Measurements from ENCODE around the gene NFE2L2.
"Not testable (repeated sequence)": the region's sequence is repeated elsewhere in the genome, so short reads cannot be mapped to it uniquely, and the experiment has no call there.

The NFE2L2 gene

GRCh38 chr2:177188482-177189469 is 75.8 kb downstream of the NFE2L2 start:
- Mint-ChIP-seq H3K9me3 (no peaks in the 10 kb centered on the region), H3K4me3 (no peak overlapping the region), H3K27ac (ENCODE audit: low read depth) (no peak overlapping the region), H3K4me1 (no peaks in the 10 kb centered on the region), H3K27me3 (no peaks in the 10 kb centered on the region), H3K36me3 (ENCODE audit: insufficient read depth) (no peaks in the 10 kb centered on the region)
- ATAC-seq (replicated peaks; ENCODE audit: extremely low read depth, poor library complexity, severe bottlenecking): no peak
- no peak for DNase-seq (ENCODE audit: low spot score in 2 of 2)

GRCh38 chr2:177187631-177188312 is 76.8 kb downstream of the NFE2L2 start:
- Mint-ChIP-seq H3K4me3 (no peak overlapping the region), H3K4me1 (no peaks in the 10 kb centered on the region), H3K27me3 (no peaks in the 10 kb centered on the region), H3K36me3 (ENCODE audit: insufficient read depth) (no peaks in the 10 kb centered on the region), H3K27ac (ENCODE audit: low read depth) (no peak overlapping the region), H3K9me3 (no peaks in the 10 kb centered on the region)
- no peak for ATAC-seq (replicated peaks; ENCODE audit: extremely low read depth, poor library complexity, severe bottlenecking)
- DNase-seq (ENCODE audit: low spot score in 2 of 2): no peak

- H3K9me3 Mint-ChIP-seq; H3K4me1 Mint-ChIP-seq; ATAC-seq (replicated peaks; ENCODE audit: extremely low read depth, poor library complexity, severe bottlenecking); H3K27me3 Mint-ChIP-seq; H3K27ac Mint-ChIP-seq (ENCODE audit: low read depth); DNase-seq (ENCODE audit: low spot score in 2 of 2); H3K36me3 Mint-ChIP-seq (ENCODE audit: insufficient read depth); H3K4me3 Mint-ChIP-seq: not testable (repeated sequence)
Observed at GRCh38 chr2:177186038-177186437, 78.5 kb downstream of the NFE2L2 start.

GRCh38 chr2:177184606-177185005 is 79.9 kb downstream of the NFE2L2 start:
- H3K9me3 Mint-ChIP-seq: no peaks in the 10 kb centered on the region
- no peak overlapping the region for H3K4me3 Mint-ChIP-seq

GRCh38 chr2:177183860-177184259 is 80.7 kb downstream of the NFE2L2 start:
- no peak for DNase-seq (ENCODE audit: low spot score in 2 of 2)
- Mint-ChIP-seq H3K9me3 (no peaks in the 10 kb centered on the region), H3K36me3 (ENCODE audit: insufficient read depth) (no peaks in the 10 kb centered on the region), H3K4me1 (no peaks in the 10 kb centered on the region), H3K27ac (ENCODE audit: low read depth) (no peak overlapping the region), H3K27me3 (no peaks in the 10 kb centered on the region), H3K4me3 (no peak overlapping the region)
- ATAC-seq (replicated peaks; ENCODE audit: extremely low read depth, poor library complexity, severe bottlenecking): no peak

More at GRCh38 chr2:177184606-177185005, 79.9 kb downstream of the NFE2L2 start:
- Mint-ChIP-seq H3K27me3 (no peaks in the 10 kb centered on the region), H3K27ac (ENCODE audit: low read depth) (no peak overlapping the region), H3K4me1 (no peaks in the 10 kb centered on the region), H3K36me3 (ENCODE audit: insufficient read depth) (no peaks in the 10 kb centered on the region)
- no peak for DNase-seq (ENCODE audit: low spot score in 2 of 2)
- no peak for ATAC-seq (replicated peaks; ENCODE audit: extremely low read depth, poor library complexity, severe bottlenecking)

Data from central memory CD8-positive, alpha-beta T cell (primary cell).